WERI-Rb-1 (cell line): Measurements from ENCODE around the gene CLDN14.
A peak's percentile ranks its signal among the peaks of the same experiment; 100 is the strongest.

ENCODE experiments used
- DNase-seq: peaks from one replicate; pipeline ENCODE4 v3.0.0-alpha.2; 2020
- H3K27ac ChIP-seq: fragments of 250-450 bp; sonication (Bioruptor Pico); 2 replicates; pipeline ENCODE4 v1.5.1; 2020; ENCODE audit warnings: mild to moderate bottlenecking, moderate library complexity
- H3K27me3 ChIP-seq: fragments of 250-450 bp; sonication (Bioruptor Pico); 2 replicates; pipeline ENCODE4 v1.5.1; 2021; ENCODE audit warnings: mild to moderate bottlenecking, low read depth, moderate library complexity; ENCODE audit not compliant: insufficient read depth, severe bottlenecking
- H3K36me3 ChIP-seq: fragments of 250-450 bp; sonication (Bioruptor Pico); 2 replicates; pipeline ENCODE4 v1.5.1; 2020; ENCODE audit warnings: mild to moderate bottlenecking, moderate library complexity
- H3K4me3 ChIP-seq: 2 replicates; pipeline ENCODE4 v1.5.1; 2011; ENCODE audit warnings: low read depth, mild to moderate bottlenecking, control low read depth, low read length
- H3K9me3 ChIP-seq: fragments of 250-450 bp; sonication (Bioruptor Pico); 2 replicates; pipeline ENCODE4 v1.5.1; 2021; ENCODE audit warnings: mild to moderate bottlenecking, moderate library complexity; ENCODE audit not compliant: severe bottlenecking
- CTCF ChIP-seq: IDR thresholded peaks from 2 replicates; pipeline ENCODE4 v1.5.1; 2011; ENCODE audit warnings: low read depth, mild to moderate bottlenecking, control low read depth, inconsistent platforms, low read length

The CLDN14 gene

GRCh38 chr21:36506482-36506881 is 26.6 kb upstream of the CLDN14 start:
- H3K27ac ChIP-seq, result no peak overlapping the region
- no peak for DNase-seq
- no peaks in the 10 kb centered on the region for H3K27me3 ChIP-seq
- no peak overlapping the region for H3K4me3 ChIP-seq
- TF ChIP-seq CTCF, result no peak
- H3K9me3 ChIP-seq, result no peaks in the 10 kb centered on the region
- H3K36me3 ChIP-seq, result no peaks in the 10 kb centered on the region

DNA sequence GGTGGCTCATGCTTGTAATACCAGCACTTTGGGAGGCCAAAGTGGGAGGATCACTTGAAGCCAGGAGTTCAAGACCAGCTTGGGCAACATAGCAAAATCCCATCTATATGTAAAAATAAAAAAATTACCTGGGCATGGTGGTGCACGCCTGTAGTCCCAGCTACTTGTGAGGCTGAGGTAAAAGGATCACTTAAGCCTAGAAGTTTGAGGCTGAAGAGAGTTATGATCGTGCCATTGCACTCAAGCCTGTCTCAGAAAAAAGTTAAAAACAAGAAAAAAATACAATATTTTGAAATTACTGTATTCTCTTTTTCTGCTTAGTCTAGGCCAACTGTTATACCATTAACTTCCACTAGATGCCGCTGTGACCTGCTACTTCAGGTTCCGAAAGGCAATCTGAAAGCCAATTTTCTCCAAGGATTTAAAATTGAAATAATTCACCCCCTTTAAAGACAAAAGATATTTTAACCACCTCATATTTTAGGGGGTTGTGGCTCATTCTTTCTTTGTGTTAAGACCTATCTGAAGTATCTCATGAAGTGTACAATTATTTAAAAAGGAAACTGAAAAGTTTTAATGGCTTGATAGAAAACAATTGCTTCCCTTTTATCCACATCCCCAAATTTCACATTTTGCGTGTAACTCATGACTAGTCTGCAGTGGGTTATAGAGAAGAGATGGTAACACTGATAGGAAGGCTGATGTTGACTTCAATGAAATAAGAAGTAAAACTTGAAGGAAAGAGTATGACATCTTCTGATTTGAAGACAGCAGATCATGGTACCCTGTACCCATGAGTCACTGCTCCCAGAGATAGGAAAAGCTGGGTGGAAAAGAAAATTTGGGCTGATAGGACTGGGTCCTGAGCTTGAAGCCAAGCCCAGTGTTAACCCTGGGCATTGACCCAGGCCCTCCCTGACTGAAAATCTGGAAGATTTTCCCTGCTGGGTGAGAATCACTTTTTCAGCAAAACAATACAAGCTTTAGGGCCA is 24.4 kb upstream of the CLDN14 start:
- TF ChIP-seq CTCF, result peak; percentile 55
- H3K27me3 ChIP-seq, result no peaks in the 10 kb centered on the region
- DNase-seq, result peak; percentile 32
- no peak overlapping the region for H3K27ac ChIP-seq
- no peaks in the 10 kb centered on the region for H3K9me3 ChIP-seq
- no peak overlapping the region for H3K4me3 ChIP-seq
- no peaks in the 10 kb centered on the region for H3K36me3 ChIP-seq

DNA sequence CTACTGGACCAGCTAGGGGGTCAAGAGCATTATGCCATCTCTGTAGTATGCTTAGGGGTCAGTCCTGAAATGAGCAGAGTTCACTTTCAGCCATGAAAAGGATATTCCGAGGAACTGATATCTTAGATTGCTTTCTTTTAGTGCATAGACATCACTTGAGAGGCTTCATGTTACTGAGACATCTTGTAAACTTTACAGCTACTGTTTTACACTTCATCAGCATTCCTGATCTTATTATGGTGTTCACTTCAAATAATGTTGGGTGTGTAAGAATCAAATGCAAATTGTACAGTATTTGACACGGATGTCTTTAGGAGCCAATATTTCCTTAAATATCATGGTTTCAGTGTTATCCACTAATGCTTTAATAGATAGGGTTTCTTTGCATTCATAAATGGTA is 22.4 kb upstream of the CLDN14 start:
- Histone ChIP-seq H3K27me3 (no peaks in the 10 kb centered on the region), H3K27ac (no peak overlapping the region), H3K9me3 (no peaks in the 10 kb centered on the region), H3K4me3 (no peak overlapping the region), H3K36me3 (no peaks in the 10 kb centered on the region)
- no peak for DNase-seq
- TF ChIP-seq CTCF, result no peak

GRCh38 chr21:36501589-36501892 is 21.6 kb upstream of the CLDN14 start:
- no peak for TF ChIP-seq CTCF
- Histone ChIP-seq H3K27ac (no peak overlapping the region), H3K36me3 (no peaks in the 10 kb centered on the region), H3K27me3 (no peaks in the 10 kb centered on the region), H3K9me3 (no peaks in the 10 kb centered on the region), H3K4me3 (no peak overlapping the region)
- no peak for DNase-seq

- DNase-seq, result no peak
- H3K27ac ChIP-seq, result no peak overlapping the region
Observed at GRCh38 chr21:36499578-36500471, 19.9 kb upstream of the CLDN14 start.

More at GRCh38 chr21:36499578-36500471, 19.9 kb upstream of the CLDN14 start:
- H3K9me3 ChIP-seq, result no peaks in the 10 kb centered on the region
- H3K27me3 ChIP-seq, result no peaks in the 10 kb centered on the region
- TF ChIP-seq CTCF, result no peak
- no peaks in the 10 kb centered on the region for H3K36me3 ChIP-seq
- H3K4me3 ChIP-seq, result no peak overlapping the region
